GM23338 (cell line): Measurements from ENCODE around the gene RPTOR. TPM values are rescaled to one million over a fixed set of nuclear protein-coding genes. Genes with fewer than 3 reads are reported as not detected.

ENCODE experiments used
- CREB1 ChIP-seq: fragments of 250-450 bp; sonication (Bioruptor Pico); IDR thresholded peaks from 2 replicates; pipeline ENCODE4 v1.5.0; 2020; ENCODE audit warnings: low read depth, mild to moderate bottlenecking, moderate library complexity
- CTCF ChIP-seq, 2 experiments: fragments of 200-600 bp in 1 of 2; sonication (generic) in 1 of 2; conservative IDR thresholded peaks; 2 replicates each; pipeline versions ENCODE4 v1.5.1 to v1.6.1; 2016 to 2017; ENCODE audit warnings: antibody characterized with exemption in 2 of 2, low read depth in 2 of 2, mild to moderate bottlenecking in 2 of 2, moderate library complexity in 1 of 2
- ETS1 ChIP-seq: IDR thresholded peaks from 2 replicates; pipeline ENCODE4 v1.6.1; 2016; ENCODE audit warnings: antibody characterized with exemption
- POLR2AphosphoS5 ChIP-seq: IDR thresholded peaks from 2 replicates; pipeline ENCODE4 v1.6.1; 2016; ENCODE audit warnings: antibody characterized with exemption, low read depth
- REST ChIP-seq: IDR thresholded peaks from one replicate; pipeline ENCODE4 v1.6.1; 2018; ENCODE audit warnings: antibody characterized with exemption; ENCODE audit not compliant: unreplicated experiment
- ZNF462 ChIP-seq: fragments of 250-450 bp; sonication (Bioruptor Pico); IDR thresholded peaks from 2 replicates; pipeline ENCODE4 v1.5.0; 2020; ENCODE audit warnings: mild to moderate bottlenecking, moderate library complexity
- polyA plus RNA-seq: library from polyadenylated mRNA; unstranded; fragments of >200 nt; fragmentation: Nextera tagmentation; extraction: Ambion mirVana; gene quantifications from 2 replicates; pipeline ENCODE4 v1.2.1, GENCODE V29; 2016
- total RNA-seq: library from RNA; depleted of rRNA; stranded (reverse); fragments of >200 nt; shearing (Covaris generic); gene quantifications from 2 replicates; pipeline ENCODE4 v1.2.3, GENCODE V29; 2014

The RPTOR gene
- total and polyA plus RNA-seq, 2 experiments from 2014 or later = 9.5 to 38.0 TPM

- TF ChIP-seq ZNF462 (CRISPR knock-in tag) = no peak
- TF ChIP-seq REST = no peak
- no peak for TF ChIP-seq CREB1 (CRISPR knock-in tag)
- TF ChIP-seq POLR2AphosphoS5 = no peak
- no peak for TF ChIP-seq CTCF (conservative IDR thresholded peaks at IDR 0.05; ENCODE audit: low read depth in 2 of 2)
- TF ChIP-seq ETS1 = no peak
These were observed 245.6 kb downstream of the RPTOR start (continued) for GRCh38 chr17:80790021-80790765.
